Activated T-cell treated with anti-CD3 and anti-CD28 coated beads for 24 hours (primary cell): ENCODE data around the gene BTBD17.

Experiments
- DNase-seq: peaks from one replicate; pipeline ENCODE4 v3.0.0-alpha.2; 2020; ENCODE audit warnings: low read depth

BTBD17 gene

GRCh38 chr17:74358697-74359096 is 3.0 kb downstream of the BTBD17 start:
- no peak for DNase-seq

- no peak for DNase-seq
Observed at GRCh38 chr17:74357466-74357809, 4.2 kb downstream of the BTBD17 start.

GRCh38 chr17:74356646-74357465 is 4.8 kb downstream of the BTBD17 start:
- DNase-seq: no peak

- no peak for DNase-seq
Observed at GRCh38 chr17:74355065-74355464, 6.6 kb downstream of the BTBD17 start.

GRCh38 chr17:74354561-74354960 is 7.1 kb downstream of the BTBD17 start:
- DNase-seq: no peak

- peak; percentile 48 for DNase-seq
Observed at GRCh38 chr17:74354123-74354522, 7.5 kb downstream of the BTBD17 start.

GRCh38 chr17:74353446-74354060 is 8.1 kb downstream of the BTBD17 start:
- no peak for DNase-seq

GRCh38 chr17:74351552-74352210 is 10.0 kb downstream of the BTBD17 start:
- DNase-seq: no peak

- DNase-seq: no peak
Observed at GRCh38 chr17:74350486-74350885, 11.2 kb downstream of the BTBD17 start.

- DNase-seq: no peak
Observed at GRCh38 chr17:74349120-74349519, 12.5 kb downstream of the BTBD17 start.

GRCh38 chr17:74347646-74348045 is 14.0 kb downstream of the BTBD17 start:
- no peak for DNase-seq

GRCh38 chr17:74345433-74346241 is 16.0 kb downstream of the BTBD17 start:
- DNase-seq: no peak

GRCh38 chr17:74344658-74345057 is 17.0 kb downstream of the BTBD17 start:
- no peak for DNase-seq

GRCh38 chr17:74343526-74344284 is 18.0 kb downstream of the BTBD17 start:
- DNase-seq: no peak

- no peak for DNase-seq
Observed at GRCh38 chr17:74343121-74343520, 18.5 kb downstream of the BTBD17 start.

- DNase-seq: no peak
Observed at GRCh38 chr17:74342224-74342623, 19.4 kb downstream of the BTBD17 start.

GRCh38 chr17:74340470-74341023 is 21.1 kb downstream of the BTBD17 start:
- no peak for DNase-seq

GRCh38 chr17:74339537-74340195 is 22.0 kb downstream of the BTBD17 start:
- no peak for DNase-seq

GRCh38 chr17:74337834-74338500 is 23.7 kb downstream of the BTBD17 start:
- no peak for DNase-seq

GRCh38 chr17:74336307-74336706 is 25.4 kb downstream of the BTBD17 start:
- no peak for DNase-seq
